NCI-H524 treated with DMSO at 0.1 percent for 48 hours (cell line): ENCODE measurements around the gene MUTYH.
A peak's percentile ranks its signal among the peaks of the same experiment; 100 is the strongest.

Experiments used
- DNase-seq: peaks from one replicate; lab custom pipeline; 2025; lab: John Stamatoyannopoulos, UW

Gene MUTYH

GRCh38 chr1:45348966-45349677 lies 8.9 kb upstream of the MUTYH start:
- no peak for DNase-seq

- DNase-seq = no peak
These were observed 8.3 kb upstream of the MUTYH start for GRCh38 chr1:45348609-45348965.

GRCh38 chr1:45348020-45348419 lies 7.8 kb upstream of the MUTYH start:
- DNase-seq = no peak

- no peak for DNase-seq
These were observed 6.2 kb upstream of the MUTYH start for GRCh38 chr1:45346473-45346872.

GRCh38 chr1:45345014-45345413 lies 4.8 kb upstream of the MUTYH start:
- DNase-seq = no peak

GRCh38 chr1:45344499-45344898 lies 4.3 kb upstream of the MUTYH start:
- no peak for DNase-seq

- DNase-seq = no peak
These were observed 701 bp upstream of the MUTYH start for GRCh38 chr1:45340816-45341466.

- DNase-seq = no peak
These were observed 2.5 kb downstream of the MUTYH start for GRCh38 chr1:45337630-45338325.

GRCh38 chr1:45335855-45336324 lies 4.3 kb downstream of the MUTYH start:
- DNase-seq = no peak

- DNase-seq = no peak
These were observed 5.7 kb downstream of the MUTYH start for GRCh38 chr1:45334308-45335245.

- no peak for DNase-seq
These were observed 7.9 kb downstream of the MUTYH start for GRCh38 chr1:45332346-45332720.

GRCh38 chr1:45331436-45332345 lies 8.5 kb downstream of the MUTYH start:
- DNase-seq = no peak

- DNase-seq = no peak
These were observed 10.8 kb downstream of the MUTYH start for GRCh38 chr1:45329445-45329844.

GRCh38 chr1:45328680-45329079 lies 11.6 kb downstream of the MUTYH start:
- DNase-seq = no peak

GRCh38 chr1:45327644-45328515 lies 12.4 kb downstream of the MUTYH start:
- no peak for DNase-seq

GRCh38 chr1:45326627-45327623 lies 13.3 kb downstream of the MUTYH start, which contains the start of gene HPDL:
TSS of gene HPDL (plus strand) at chr1:45326895. CDS start at chr1:45327149, 254 bp downstream.
- DNase-seq = peak; percentile 11

GRCh38 chr1:45325851-45326506 lies 14.3 kb downstream of the MUTYH start:
- DNase-seq = no peak

GRCh38 chr1:45322486-45323040 lies 17.7 kb downstream of the MUTYH start:
- DNase-seq = no peak
